Loucy (cell line): ENCODE results near the gene BACH1.

Source experiments
- CTCF ChIP-seq: fragments of 200-600 bp; sonication (generic); conservative IDR thresholded peaks from 2 replicates; pipeline ENCODE4 v1.5.1; 2014; ENCODE audit warnings: mild to moderate bottlenecking, antibody characterized with exemption, low read length
- EZH2phosphoT487 ChIP-seq: fragments of 200-600 bp; IDR thresholded peaks from 2 replicates; pipeline ENCODE4 v1.6.1; 2018; ENCODE audit warnings: antibody characterized with exemption, mild to moderate bottlenecking, moderate library complexity, borderline replicate concordance

DNA sequence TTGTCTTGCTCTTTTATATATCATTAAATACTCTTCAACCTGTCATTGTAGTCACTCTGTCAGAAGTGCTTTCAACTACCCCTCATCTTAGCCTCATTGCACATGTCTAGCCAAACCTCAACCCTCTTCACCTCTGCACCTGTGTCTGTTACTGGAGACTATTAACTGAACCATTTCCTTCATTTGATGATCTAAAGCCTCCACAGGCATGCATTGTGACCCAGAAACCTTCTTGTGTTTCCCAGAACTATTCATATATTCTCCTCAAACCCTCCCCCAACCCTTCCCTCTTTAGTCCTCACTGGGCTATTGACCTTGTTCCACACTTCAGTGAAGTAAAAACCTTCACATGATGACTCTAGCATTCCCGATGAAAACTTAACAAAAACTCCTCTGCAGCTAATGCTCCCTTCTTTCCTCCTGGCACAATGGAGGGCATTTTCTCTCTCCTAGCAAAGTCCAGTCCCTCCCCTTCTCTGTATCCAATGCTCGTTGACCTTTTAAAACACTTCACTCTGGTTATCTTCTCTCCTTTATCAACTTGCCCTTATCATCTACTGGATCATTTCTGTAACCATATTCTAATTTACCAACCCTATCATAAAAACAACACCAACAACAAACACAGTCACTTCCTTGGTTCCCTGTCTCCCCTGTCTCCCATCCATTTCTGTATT, 86.1 kb downstream of the BACH1 start:
- TF ChIP-seq CTCF (no peak), EZH2phosphoT487 (no peak)
